ENCODE data around the gene WNT8A. TPM values are rescaled to one million over a fixed set of nuclear protein-coding genes. Genes with fewer than 3 reads are reported as not detected.

WNT8A gene
- total and polyA plus RNA-seq, 2 experiments from 2014 or later, result not detected

- TF ChIP-seq EZH2 (IDR thresholded peaks at IDR 0.05; ENCODE audit: borderline replicate concordance) (no peak), EZH2phosphoT487 (IDR thresholded peaks at IDR 0.05; ENCODE audit: low read depth, severe bottlenecking, unreplicated experiment) (no peak), CTCF (IDR thresholded peaks at IDR 0.05; ENCODE audit: poor library complexity) (no peak)
- Histone ChIP-seq H3K27ac (no peak overlapping the region), H2AFZ (no peak overlapping the region), H4K20me1 (ENCODE audit: insufficient read depth, poor library complexity, severe bottlenecking) (no peaks in the 10 kb centered on the region), H3K79me2 (no peaks in the 10 kb centered on the region), H3K36me3 (replicated peaks; ENCODE audit: insufficient read depth, low read depth) (no peaks in the 10 kb centered on the region), H3K27me3 (no peaks in the 10 kb centered on the region), H3K4me3 (no peak overlapping the region), H3K4me1 (ENCODE audit: insufficient read depth) (no peaks in the 10 kb centered on the region), H3K9me2 (replicated peaks; ENCODE audit: insufficient read depth) (no peaks in the 10 kb centered on the region), H3K9me3 (ENCODE audit: low read depth) (no peaks in the 10 kb centered on the region), H3K4me2 (no peak overlapping the region)
- WGBS (ENCODE audit: low lambda C conversion rate, missing lambda C conversion rate), result 93% methylated on average over 6 of the region's 6 CpGs
- DNase-seq (ENCODE audit: low spot score), result no peak
These were observed 45.5 kb downstream of the WNT8A start for GRCh38 chr5:138129347-138129746.

- H3K9me3 ChIP-seq (ENCODE audit: low read depth), result no peaks in the 10 kb centered on the region
- no peak overlapping the region for H3K4me3 ChIP-seq
- peak overlapping the region; percentile 60 for H2AFZ ChIP-seq
- H3K4me1 ChIP-seq (ENCODE audit: insufficient read depth), result no peaks in the 10 kb centered on the region
- no peaks in the 10 kb centered on the region for H3K9me2 ChIP-seq (replicated peaks; ENCODE audit: insufficient read depth)
- no peaks in the 10 kb centered on the region for H3K79me2 ChIP-seq
- H4K20me1 ChIP-seq (ENCODE audit: insufficient read depth, poor library complexity, severe bottlenecking), result no peaks in the 10 kb centered on the region
- H3K4me2 ChIP-seq, result peak overlapping the region; percentile 79
- H3K27ac ChIP-seq, result no peak overlapping the region
- no peaks in the 10 kb centered on the region for H3K36me3 ChIP-seq (replicated peaks; ENCODE audit: insufficient read depth, low read depth)
- DNase-seq (ENCODE audit: low spot score), result no peak
- WGBS (ENCODE audit: low lambda C conversion rate, missing lambda C conversion rate), result 86% methylated on average over 7 of the region's 7 CpGs
- TF ChIP-seq EZH2 (IDR thresholded peaks at IDR 0.05; ENCODE audit: borderline replicate concordance) (no peak), CTCF (IDR thresholded peaks at IDR 0.05; ENCODE audit: poor library complexity) (no peak), EZH2phosphoT487 (IDR thresholded peaks at IDR 0.05; ENCODE audit: low read depth, severe bottlenecking, unreplicated experiment) (no peak)
- no peaks in the 10 kb centered on the region for H3K27me3 ChIP-seq
These were observed 48.7 kb downstream of the WNT8A start for GRCh38 chr5:138132543-138132942.

- no peaks in the 10 kb centered on the region for H3K4me1 ChIP-seq (ENCODE audit: insufficient read depth)
- no peaks in the 10 kb centered on the region for H3K9me2 ChIP-seq (replicated peaks; ENCODE audit: insufficient read depth)
- TF ChIP-seq CTCF (IDR thresholded peaks at IDR 0.05; ENCODE audit: poor library complexity), result no peak
- TF ChIP-seq EZH2phosphoT487 (IDR thresholded peaks at IDR 0.05; ENCODE audit: low read depth, severe bottlenecking, unreplicated experiment), result no peak
- TF ChIP-seq EZH2 (IDR thresholded peaks at IDR 0.05; ENCODE audit: borderline replicate concordance), result no peak
- H3K36me3 ChIP-seq (replicated peaks; ENCODE audit: insufficient read depth, low read depth), result no peaks in the 10 kb centered on the region
- 14% methylated on average over 19 of the region's 31 CpGs for WGBS (ENCODE audit: low lambda C conversion rate, missing lambda C conversion rate)
- peak within 1 kb of the TSS; percentile 77 for H2AFZ ChIP-seq
- H3K4me2 ChIP-seq, result peak within 1 kb of the TSS; percentile 82
- H3K79me2 ChIP-seq, result no peaks in the 10 kb centered on the region
- no peaks in the 10 kb centered on the region for H3K27me3 ChIP-seq
- H3K9me3 ChIP-seq (ENCODE audit: low read depth), result no peaks in the 10 kb centered on the region
- peak; percentile 66 for DNase-seq (ENCODE audit: low spot score)
- H3K27ac ChIP-seq, result no peak within 1 kb of the TSS
- no peak within 1 kb of the TSS for H3K4me3 ChIP-seq
- no peaks in the 10 kb centered on the region for H4K20me1 ChIP-seq (ENCODE audit: insufficient read depth, poor library complexity, severe bottlenecking)
These were observed 55.3 kb downstream of the WNT8A start, which contains the start of gene NME5 for GRCh38 chr5:138138949-138139780. Gene NME5 (minus strand): TSS chr5:138139428. CDS start chr5:138138780, 648 bp downstream.
